Activated CD4-positive, alpha-beta T cell treated with anti-CD3 and anti-CD28 coated beads, Interleukin-2, amount 50 U/mL, for 4 hours (primary cell): ENCODE data around the gene DGCR8.
"Not testable (repeated sequence)": the region's sequence is repeated elsewhere in the genome, so short reads cannot be mapped to it uniquely, and the experiment has no call there.

Experiments
- DNase-seq, 2 experiments: peaks; one replicate each; pipeline ENCODE4 v3.0.0-alpha.2; 2020

DGCR8 gene

GRCh38 chr22:20053407-20054033, 26.5 kb upstream of the DGCR8 start:
- DNase-seq, result no peak

GRCh38 chr22:20054034-20054427, 26.0 kb upstream of the DGCR8 start:
- DNase-seq, result no peak

GRCh38 chr22:20054485-20054884, 25.6 kb upstream of the DGCR8 start:
- no peak for DNase-seq

- DNase-seq, result no peak
These were observed 24.9 kb upstream of the DGCR8 start for GRCh38 chr22:20055144-20055543.

- DNase-seq, result no peak
These were observed 24.4 kb upstream of the DGCR8 start for GRCh38 chr22:20055654-20056053.

GRCh38 chr22:20056161-20056560, 23.9 kb upstream of the DGCR8 start:
- no peak for DNase-seq

GRCh38 chr22:20056696-20057386, 23.2 kb upstream of the DGCR8 start:
- no peak for DNase-seq

GRCh38 chr22:20057596-20058268, 22.3 kb upstream of the DGCR8 start:
- DNase-seq, result no peak

- DNase-seq, result no peak
These were observed 20.9 kb upstream of the DGCR8 start for GRCh38 chr22:20058989-20059770.

- DNase-seq, result no peak
These were observed 19.2 kb upstream of the DGCR8 start for GRCh38 chr22:20060700-20061480.

GRCh38 chr22:20061481-20061861, 18.6 kb upstream of the DGCR8 start:
- no peak for DNase-seq

GRCh38 chr22:20062043-20062765, 17.8 kb upstream of the DGCR8 start:
- DNase-seq, result no peak

GRCh38 chr22:20062766-20063083, 17.3 kb upstream of the DGCR8 start:
- DNase-seq, result no peak

GRCh38 chr22:20063271-20064139, 16.5 kb upstream of the DGCR8 start:
- DNase-seq, result no peak

- DNase-seq, result no peak
These were observed 15.9 kb upstream of the DGCR8 start for GRCh38 chr22:20064140-20064480.

GRCh38 chr22:20064545-20065262, 15.3 kb upstream of the DGCR8 start:
- DNase-seq, result no peak

GRCh38 chr22:20065896-20066616, 14.0 kb upstream of the DGCR8 start:
- no peak for DNase-seq

GRCh38 chr22:20066617-20067383, 13.2 kb upstream of the DGCR8 start:
- DNase-seq, result no peak

- DNase-seq, result not testable (repeated sequence)
These were observed 12.7 kb upstream of the DGCR8 start for GRCh38 chr22:20067384-20067682.
